ENCODE data around the gene SLC15A4. TPM values are rescaled to one million over a fixed set of nuclear protein-coding genes. Genes with fewer than 3 reads are reported as not detected.
"Not testable (repeated sequence)": the region's sequence is repeated elsewhere in the genome, so short reads cannot be mapped to it uniquely, and the experiment has no call there.

SLC15A4 gene
- polyA plus RNA-seq, 12 donors: 17.4 to 27.7 (median 21.8) TPM; not detected in 1

GRCh38 chr12:128815779-128816642 is 7.7 kb downstream of the SLC15A4 start:
- DNase-seq: no peak

GRCh38 chr12:128814411-128815261 is 9.1 kb downstream of the SLC15A4 start:
- DNase-seq: no peak

- DNase-seq: no peak
These were observed 9.9 kb downstream of the SLC15A4 start for GRCh38 chr12:128813883-128814282.

- DNase-seq: no peak
These were observed 10.4 kb downstream of the SLC15A4 start for GRCh38 chr12:128813392-128813791.

- no peak for DNase-seq
These were observed 12.0 kb downstream of the SLC15A4 start for GRCh38 chr12:128811806-128812205.

GRCh38 chr12:128810182-128811127 is 13.3 kb downstream of the SLC15A4 start:
- DNase-seq: no peak

- no peak for DNase-seq
These were observed 15.1 kb downstream of the SLC15A4 start for GRCh38 chr12:128808651-128809050.

- no peak for DNase-seq
These were observed 16.5 kb downstream of the SLC15A4 start for GRCh38 chr12:128807161-128807724.

GRCh38 chr12:128806573-128806972 is 17.2 kb downstream of the SLC15A4 start:
- DNase-seq: no peak

GRCh38 chr12:128805406-128805805 is 18.4 kb downstream of the SLC15A4 start:
- DNase-seq: not testable (repeated sequence)

GRCh38 chr12:128804762-128805161 is 19.0 kb downstream of the SLC15A4 start:
- no peak for DNase-seq

GRCh38 chr12:128803788-128804187 is 20.0 kb downstream of the SLC15A4 start:
- DNase-seq: no peak

- no peak for DNase-seq
These were observed 21.0 kb downstream of the SLC15A4 start for GRCh38 chr12:128802756-128803155.

- DNase-seq: no peak
These were observed 21.8 kb downstream of the SLC15A4 start for GRCh38 chr12:128801879-128802391.

- DNase-seq: no peak
These were observed 23.2 kb downstream of the SLC15A4 start for GRCh38 chr12:128800606-128801005.

- no peak for DNase-seq
These were observed 25.0 kb downstream of the SLC15A4 start for GRCh38 chr12:128798571-128799341.

- no peak for DNase-seq
These were observed 26.3 kb downstream of the SLC15A4 start for GRCh38 chr12:128797119-128798118.

- no peak for DNase-seq
These were observed 27.2 kb downstream of the SLC15A4 start for GRCh38 chr12:128796439-128797118.

All from muscle of arm (tissue), 12 donors.